SK-N-SH (cell line): ENCODE results near the gene BIRC7. TPM values are rescaled to one million over a fixed set of nuclear protein-coding genes. Genes with fewer than 3 reads are reported as not detected.

ENCODE experiments used
- CTCF ChIA-PET: fragments of 300-600, 350-600 bp; formaldehyde crosslinking; extraction: SDS; loops from one replicate; lab custom pipeline; 2021; lab: Yijun Ruan, JAX
- POLR2A ChIA-PET: fragments of 350-600 bp; sonication (Branson Sonifier 250); formaldehyde crosslinking; extraction: SDS; loops from one replicate; lab custom pipeline; 2020; ENCODE audit warnings: antibody characterized with exemption, inconsistent platforms; lab: Yijun Ruan, JAX
- DNase-seq: peaks from one replicate; pipeline ENCODE4 v3.0.0; 2012
- H2AFZ ChIP-seq: fragments of 200-600 bp; sonication (generic); 2 replicates; pipeline ENCODE4 v1.8.1; 2016; ENCODE audit warnings: antibody characterized with exemption, mild to moderate bottlenecking, low read depth
- H3F3A ChIP-seq: fragments of 200-600 bp; sonication (generic); replicated peaks from 2 replicates; pipeline ENCODE3; 2016; ENCODE audit warnings: antibody characterized with exemption, mild to moderate bottlenecking; ENCODE audit not compliant: insufficient read depth
- H3K27ac ChIP-seq, 2 experiments: fragments of 200-500 bp in 1 of 2; fragments of 200-600 bp in 1 of 2; sonication (Bioruptor generic) in 1 of 2; sonication (generic), shearing (Covaris generic) in 1 of 2; 2 replicates each; pipeline versions ENCODE4 v1.5.1 to v1.6.1; 2014 to 2016; ENCODE audit warnings: low read depth in 2 of 2, inconsistent platforms in 1 of 2, low read length in 1 of 2, mild to moderate bottlenecking in 1 of 2, mixed read lengths in 1 of 2
- H3K27me3 ChIP-seq: fragments of 200-600 bp; sonication (generic), shearing (Covaris generic); 2 replicates; pipeline ENCODE4 v1.6.1; 2016; ENCODE audit warnings: mixed run types; ENCODE audit not compliant: insufficient read depth
- H3K36me3 ChIP-seq, 2 experiments: fragments of 200-500 bp in 1 of 2; fragments of 200-600 bp in 1 of 2; sonication (Bioruptor generic) in 1 of 2; sonication (generic) in 1 of 2; replicated peaks in 1 of 2; 2 replicates each; pipeline versions ENCODE3 to v1.5.1; 2014 to 2016; ENCODE audit warnings: low read length in 1 of 2, mild to moderate bottlenecking in 1 of 2; ENCODE audit not compliant: insufficient read depth in 2 of 2, control insufficient read depth in 1 of 2
- H3K4me1 ChIP-seq, 2 experiments: fragments of 200-500 bp in 1 of 2; fragments of 200-600 bp in 1 of 2; sonication (Bioruptor generic) in 1 of 2; sonication (generic), shearing (Covaris generic) in 1 of 2; 2 replicates each; pipeline versions ENCODE4 v1.5.1 to v1.6.1; 2014 to 2016; ENCODE audit warnings: low read depth in 1 of 2, low read length in 1 of 2, mixed run types in 1 of 2; ENCODE audit not compliant: insufficient read depth in 2 of 2, control insufficient read depth in 1 of 2
- H3K4me2 ChIP-seq: fragments of 200-600 bp; sonication (generic), shearing (Covaris generic); 2 replicates; pipeline ENCODE4 v1.6.1; 2017; ENCODE audit warnings: mixed run types
- H3K4me3 ChIP-seq, 2 experiments: fragments of 200-500 bp in 1 of 2; fragments of 200-600 bp in 1 of 2; sonication (Bioruptor generic) in 1 of 2; sonication (generic), shearing (Covaris generic) in 1 of 2; 2 replicates each; pipeline versions ENCODE4 v1.5.1 to v1.8.1; 2014 to 2016; ENCODE audit warnings: low read depth in 2 of 2, inconsistent platforms in 1 of 2, low read length in 1 of 2, mild to moderate bottlenecking in 1 of 2, mixed read lengths in 1 of 2, moderate library complexity in 1 of 2
- H3K79me2 ChIP-seq: fragments of 200-600 bp; sonication (generic); 2 replicates; pipeline ENCODE4 v1.8.1; 2017; ENCODE audit warnings: mild to moderate bottlenecking; ENCODE audit not compliant: insufficient read depth
- H3K9ac ChIP-seq: fragments of 200-600 bp; sonication (generic); 2 replicates; pipeline ENCODE4 v1.6.1; 2017; ENCODE audit warnings: mixed run types
- H3K9me2 ChIP-seq: fragments of 200-600 bp; sonication (generic); 2 replicates; pipeline ENCODE4 v1.6.1; 2017; ENCODE audit warnings: mixed run types
- H3K9me3 ChIP-seq: fragments of 200-600 bp; sonication (generic); 2 replicates; pipeline ENCODE4 v1.6.1; 2017; ENCODE audit warnings: mixed run types, mild to moderate bottlenecking, moderate library complexity
- H4K20me1 ChIP-seq: fragments of 200-600 bp; sonication (generic); 2 replicates; pipeline ENCODE4 v1.6.1; 2017; ENCODE audit warnings: mild to moderate bottlenecking, mixed run types; ENCODE audit not compliant: insufficient read depth
- CHD2 ChIP-seq: fragments of 150-350 bp; IDR thresholded peaks from 2 replicates; pipeline ENCODE4 v1.6.1; 2018; ENCODE audit warnings: low read length; ENCODE audit not compliant: partially characterized antibody
- ELF1 ChIP-seq: IDR thresholded peaks from 2 replicates; pipeline ENCODE4 v1.4.0; 2012
- EP300 ChIP-seq, 2 experiments: IDR thresholded peaks; 2 replicates each; pipeline versions ENCODE4 v1.4.0 to v1.6.1; 2012; ENCODE audit warnings: borderline replicate concordance in 1 of 2, low read depth in 1 of 2, low read length in 1 of 2
- MEF2A ChIP-seq: IDR thresholded peaks from 2 replicates; pipeline ENCODE4 v1.4.0; 2012; ENCODE audit warnings: low read depth, borderline replicate concordance
- MXI1 ChIP-seq: IDR thresholded peaks from 2 replicates; pipeline ENCODE4 v1.6.1; 2012; ENCODE audit warnings: mild to moderate bottlenecking, low read depth, low read length, improper control_type of control experiment
- NFIC ChIP-seq: IDR thresholded peaks from 2 replicates; pipeline ENCODE4 v1.4.0; 2012; ENCODE audit warnings: borderline replicate concordance
- RCOR1 ChIP-seq: fragments of 150-350 bp; IDR thresholded peaks from 2 replicates; pipeline ENCODE4 v1.6.1; 2017; ENCODE audit warnings: antibody characterized with exemption, low read length
- RXRA ChIP-seq: IDR thresholded peaks from 2 replicates; pipeline ENCODE4 v1.4.0; 2012; ENCODE audit warnings: low read depth, mild to moderate bottlenecking, borderline replicate concordance
- SMC3 ChIP-seq: IDR thresholded peaks from 2 replicates; pipeline ENCODE4 v1.6.1; 2012; ENCODE audit warnings: low read depth, low read length, improper control_type of control experiment
- TCF12 ChIP-seq: IDR thresholded peaks from 2 replicates; pipeline ENCODE4 v1.4.0; 2012
- TEAD4 ChIP-seq: IDR thresholded peaks from 2 replicates; pipeline ENCODE4 v1.4.0; 2012; ENCODE audit warnings: mild to moderate bottlenecking, borderline replicate concordance; ENCODE audit not compliant: insufficient read depth
- WGBS: methylation state at CpG from one replicate; pipeline ENCODE4 v1.1.6; 2017; ENCODE audit warnings: low lambda C conversion rate; 5-methylcytosine and 5-hydroxymethylcytosine counted together
- polyA plus RNA-seq, 3 experiments: library from polyadenylated mRNA; depleted of rRNA; stranded (reverse); fragments of >200 nt; gene quantifications; 2 replicates each; pipeline ENCODE4 v1.2.3, GENCODE V29; 2012
- TF ChIP-seq, protein P1 (sequence below): IDR thresholded peaks from 2 replicates; pipeline ENCODE4 v1.4.0; 2012; ENCODE audit warnings: low read depth, borderline replicate concordance
- TF ChIP-seq, protein P2 (sequence below): IDR thresholded peaks from 2 replicates; pipeline ENCODE4; 2012
- TF ChIP-seq, protein P3 (sequence below): IDR thresholded peaks from 2 replicates; pipeline ENCODE4 v1.4.0; 2012; ENCODE audit warnings: low read depth, borderline replicate concordance

The BIRC7 gene
- polyA plus RNA-seq, 1 of the 3 experiments (the other 2 are of a cell fraction), result not detected

DNA sequence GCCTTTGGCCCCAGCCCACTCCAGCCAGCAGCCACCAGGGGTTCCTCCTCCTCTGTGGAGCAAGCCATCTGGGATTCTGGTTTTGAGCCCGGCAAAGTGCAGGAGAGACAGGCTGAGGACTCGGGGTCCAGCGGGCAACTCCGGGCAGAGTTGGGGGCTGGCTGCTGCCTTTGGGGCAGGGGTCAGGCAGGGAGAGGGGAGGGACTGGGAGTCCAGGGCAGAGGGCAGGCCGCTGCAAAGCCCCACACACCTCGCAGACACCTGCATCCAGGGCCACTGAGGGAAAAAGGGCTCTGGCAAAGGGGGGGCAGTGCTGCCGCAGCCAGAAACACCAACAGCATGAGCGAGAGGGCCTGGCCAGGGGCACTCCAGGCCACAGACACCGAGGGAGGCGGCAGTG lies 8.8 kb downstream of the BIRC7 start:
- Histone ChIP-seq H3K9me2 (no peaks in the 10 kb centered on the region), H2AFZ (no peak overlapping the region), H3K36me3 (no peaks in the 10 kb centered on the region), H3K27me3 (peaks cover 4% of the 10 kb centered on the region; the same call in 1 of the 2 replicates), H3K9ac (no peak overlapping the region), H3K4me1 (peaks cover 0 to 6% of the 10 kb centered on the region in 2 experiments; a peak in 1 of 4 replicates), H3F3A (no peaks in the 10 kb centered on the region), H3K9me3 (no peaks in the 10 kb centered on the region), H3K4me2 (no peak overlapping the region), H3K4me3 (no peak overlapping the region), H3K79me2 (no peaks in the 10 kb centered on the region), H3K27ac (no peak overlapping the region), H4K20me1 (no peaks in the 10 kb centered on the region)
- no peak for DNase-seq
- 69% methylated on average over 10 of the region's 10 CpGs for WGBS
- TF ChIP-seq CHD2, result no peak
- TF ChIP-seq ELF1, result no peak
- no peak for TF ChIP-seq TEAD4
- no peak for TF ChIP-seq NFIC
- TF ChIP-seq, protein P1, sequence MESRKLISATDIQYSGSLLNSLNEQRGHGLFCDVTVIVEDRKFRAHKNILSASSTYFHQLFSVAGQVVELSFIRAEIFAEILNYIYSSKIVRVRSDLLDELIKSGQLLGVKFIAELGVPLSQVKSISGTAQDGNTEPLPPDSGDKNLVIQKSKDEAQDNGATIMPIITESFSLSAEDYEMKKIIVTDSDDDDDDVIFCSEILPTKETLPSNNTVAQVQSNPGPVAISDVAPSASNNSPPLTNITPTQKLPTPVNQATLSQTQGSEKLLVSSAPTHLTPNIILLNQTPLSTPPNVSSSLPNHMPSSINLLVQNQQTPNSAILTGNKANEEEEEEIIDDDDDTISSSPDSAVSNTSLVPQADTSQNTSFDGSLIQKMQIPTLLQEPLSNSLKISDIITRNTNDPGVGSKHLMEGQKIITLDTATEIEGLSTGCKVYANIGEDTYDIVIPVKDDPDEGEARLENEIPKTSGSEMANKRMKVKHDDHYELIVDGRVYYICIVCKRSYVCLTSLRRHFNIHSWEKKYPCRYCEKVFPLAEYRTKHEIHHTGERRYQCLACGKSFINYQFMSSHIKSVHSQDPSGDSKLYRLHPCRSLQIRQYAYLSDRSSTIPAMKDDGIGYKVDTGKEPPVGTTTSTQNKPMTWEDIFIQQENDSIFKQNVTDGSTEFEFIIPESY, result no peak
- TF ChIP-seq, protein P2, sequence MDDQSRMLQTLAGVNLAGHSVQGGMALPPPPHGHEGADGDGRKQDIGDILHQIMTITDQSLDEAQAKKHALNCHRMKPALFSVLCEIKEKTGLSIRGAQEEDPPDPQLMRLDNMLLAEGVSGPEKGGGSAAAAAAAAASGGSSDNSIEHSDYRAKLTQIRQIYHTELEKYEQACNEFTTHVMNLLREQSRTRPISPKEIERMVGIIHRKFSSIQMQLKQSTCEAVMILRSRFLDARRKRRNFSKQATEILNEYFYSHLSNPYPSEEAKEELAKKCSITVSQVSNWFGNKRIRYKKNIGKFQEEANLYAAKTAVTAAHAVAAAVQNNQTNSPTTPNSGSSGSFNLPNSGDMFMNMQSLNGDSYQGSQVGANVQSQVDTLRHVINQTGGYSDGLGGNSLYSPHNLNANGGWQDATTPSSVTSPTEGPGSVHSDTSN, result no peak
- TF ChIP-seq TCF12, result no peak
- no peak for TF ChIP-seq RCOR1
- TF ChIP-seq EP300 (IDR thresholded peaks at IDR 0.05; ENCODE audit: borderline replicate concordance in 1 of 2, low read depth in 1 of 2, low read length in 1 of 2), result no peak
- TF ChIP-seq MEF2A, result no peak
- TF ChIP-seq, protein P3, sequence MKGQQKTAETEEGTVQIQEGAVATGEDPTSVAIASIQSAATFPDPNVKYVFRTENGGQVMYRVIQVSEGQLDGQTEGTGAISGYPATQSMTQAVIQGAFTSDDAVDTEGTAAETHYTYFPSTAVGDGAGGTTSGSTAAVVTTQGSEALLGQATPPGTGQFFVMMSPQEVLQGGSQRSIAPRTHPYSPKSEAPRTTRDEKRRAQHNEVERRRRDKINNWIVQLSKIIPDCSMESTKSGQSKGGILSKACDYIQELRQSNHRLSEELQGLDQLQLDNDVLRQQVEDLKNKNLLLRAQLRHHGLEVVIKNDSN, result no peak
- TF ChIP-seq SMC3, result no peak
- TF ChIP-seq RXRA, result no peak
- no peak for TF ChIP-seq MXI1
- CTCF ChIA-PET, result interaction anchor here (1.2 to 15.6 kb wide), 2 partner anchors 20 to 65 kb away, joined by 3 to 168 read pairs; no protein-coding TSS in a partner anchor
- POLR2A ChIA-PET, result no interaction called here
